HepG2 (cell line): ENCODE results near the gene COX4I2. TPM values are rescaled to one million over a fixed set of nuclear protein-coding genes. Genes with fewer than 3 reads are reported as not detected.

Experiments used
- ARID5B ChIP-seq: IDR thresholded peaks from 2 replicates; pipeline ENCODE4 v1.4.0; 2020; ENCODE audit warnings: mild to moderate bottlenecking, missing genetic modification reagents
- BCLAF1 ChIP-seq: fragments of 450-650 bp; IDR thresholded peaks from 2 replicates; pipeline ENCODE4 v1.6.1; 2017; ENCODE audit warnings: mild to moderate bottlenecking
- BRCA1 ChIP-seq: sonication (generic); formaldehyde crosslinking; IDR thresholded peaks from 2 replicates; pipeline ENCODE4 v1.4.0; 2020; ENCODE audit warnings: missing genetic modification reagents
- CENPT ChIP-seq: sonication (generic); formaldehyde crosslinking; IDR thresholded peaks from 2 replicates; pipeline ENCODE4 v1.8.0; 2022; ENCODE audit warnings: low read depth, mild to moderate bottlenecking, moderate library complexity, missing genetic modification reagents
- DDIT3 ChIP-seq: sonication (generic); formaldehyde crosslinking; IDR thresholded peaks from 2 replicates; pipeline ENCODE4 v1.4.0; 2020; ENCODE audit warnings: mild to moderate bottlenecking, missing genetic modification reagents
- JUND ChIP-seq: sonication (generic); formaldehyde crosslinking; IDR thresholded peaks from 2 replicates; pipeline ENCODE4 v1.8.0; 2022; ENCODE audit warnings: mild to moderate bottlenecking, missing genetic modification reagents
- MTA1 ChIP-seq: sonication (generic); formaldehyde crosslinking; IDR thresholded peaks from 2 replicates; pipeline ENCODE4 v1.4.0; 2020; ENCODE audit warnings: missing genetic modification reagents, mild to moderate bottlenecking, borderline replicate concordance
- MXD1 ChIP-seq: sonication (generic); formaldehyde crosslinking; IDR thresholded peaks from 2 replicates; pipeline ENCODE4 v1.4.0; 2020; ENCODE audit warnings: mild to moderate bottlenecking, missing genetic modification reagents
- NCOA2 ChIP-seq: sonication (generic); formaldehyde crosslinking; IDR thresholded peaks from 2 replicates; pipeline ENCODE4 v1.8.0; 2022; ENCODE audit warnings: inconsistent platforms
- NFIB ChIP-seq: sonication (generic); formaldehyde crosslinking; IDR thresholded peaks from 2 replicates; pipeline ENCODE4 v1.9.0; 2021; ENCODE audit warnings: missing genetic modification reagents, mild to moderate bottlenecking, borderline replicate concordance
- PREB ChIP-seq: sonication (generic); formaldehyde crosslinking; IDR thresholded peaks from 2 replicates; pipeline ENCODE4 v1.4.0; 2020; ENCODE audit warnings: missing genetic modification reagents
- REL ChIP-seq: sonication (generic); formaldehyde crosslinking; conservative IDR thresholded peaks from 2 replicates; pipeline ENCODE4 v1.8.0; 2022; ENCODE audit warnings: mild to moderate bottlenecking, missing genetic modification reagents, moderate library complexity
- RFXAP ChIP-seq: sonication (generic); formaldehyde crosslinking; IDR thresholded peaks from 2 replicates; pipeline ENCODE4 v1.4.0; 2020; ENCODE audit warnings: missing genetic modification reagents, borderline replicate concordance
- SNAI1 ChIP-seq: sonication (generic); formaldehyde crosslinking; IDR thresholded peaks from 2 replicates; pipeline ENCODE4 v1.5.0; 2020; ENCODE audit warnings: mild to moderate bottlenecking, missing genetic modification reagents, borderline replicate concordance
- ZBTB42 ChIP-seq: sonication (generic); formaldehyde crosslinking; IDR thresholded peaks from 2 replicates; pipeline ENCODE4 v1.5.0; 2020; ENCODE audit warnings: mild to moderate bottlenecking, missing genetic modification reagents
- ZBTB43 ChIP-seq: sonication (generic); formaldehyde crosslinking; conservative IDR thresholded peaks from 2 replicates; pipeline ENCODE4 v1.4.0; 2020; ENCODE audit warnings: missing genetic modification reagents
- ZMAT3 ChIP-seq: sonication (generic); formaldehyde crosslinking; conservative IDR thresholded peaks from 2 replicates; pipeline ENCODE4 v1.7.0; 2021; ENCODE audit warnings: missing genetic modification reagents
- ZNF766 ChIP-seq: sonication (generic); formaldehyde crosslinking; IDR thresholded peaks from 2 replicates; pipeline ENCODE4 v1.5.0; 2020; ENCODE audit warnings: missing genetic modification reagents, borderline replicate concordance
- ZNF816 ChIP-seq: sonication (generic); formaldehyde crosslinking; IDR thresholded peaks from 2 replicates; pipeline ENCODE4 v1.8.0; 2022; ENCODE audit warnings: missing genetic modification reagents, mild to moderate bottlenecking, borderline replicate concordance
- polyA plus RNA-seq, 8 experiments: library from polyadenylated mRNA; depleted of rRNA in 3 of 8; stranded (reverse) in 7 of 8; unstranded in 1 of 8; fragments of >200 nt; fragmentation: Illumina TruSeq in 4 of 8; extraction: Trizol in 4 of 8; gene quantifications; 2 replicates each; pipeline versions ENCODE4 v1.2.1 to v1.2.3, GENCODE V29; 2011 to 2016; ENCODE audit warnings: low read depth in 4 of 8, missing spikeins in 1 of 8, mixed read lengths in 1 of 8; ENCODE audit not compliant: insufficient read depth in 1 of 8
- total RNA-seq, 5 experiments: library from RNA; depleted of rRNA; stranded (reverse); fragments of >200 nt; fragmentation: Illumina TruSeq; extraction: Trizol; gene quantifications; 2 replicates each; pipeline ENCODE4 v1.2.3, GENCODE V29; 2016; ENCODE audit warnings: low read depth in 1 of 5

The COX4I2 gene
- total and polyA plus RNA-seq, 2 of the 13 experiments (the other 11 are each of a cell fraction or from before 2014, with no cell fraction given) = 1.1 TPM; not detected in 1

- no peak for TF ChIP-seq DDIT3 (CRISPR knock-in tag)
- peak; percentile 98 for TF ChIP-seq NCOA2 (CRISPR knock-in tag)
- 0 out of 2 replicates have a peak, but pooled peaks have one; percentile 26 for TF ChIP-seq BRCA1 (CRISPR knock-in tag)
- TF ChIP-seq ARID5B (CRISPR knock-in tag) = peak; percentile 94
- peak; percentile 97 for TF ChIP-seq RFXAP
- no peak for TF ChIP-seq REL
- no peak for TF ChIP-seq NFIB (CRISPR knock-in tag)
- TF ChIP-seq PREB (CRISPR knock-in tag) = no peak
- peak; percentile 71; the same call in 1 of the 2 replicates for TF ChIP-seq SNAI1 (CRISPR knock-in tag)
- peak; percentile 96 for TF ChIP-seq ZNF766
- peak; percentile 80; the same call in 1 of the 2 replicates for TF ChIP-seq ZMAT3 (CRISPR knock-in tag)
- TF ChIP-seq JUND (CRISPR knock-in tag) = peak; percentile 94
- no peak for TF ChIP-seq BCLAF1
- peak; percentile 91 for TF ChIP-seq ZBTB43 (CRISPR knock-in tag)
- TF ChIP-seq CENPT (CRISPR knock-in tag) = peak; percentile 69; the same call in 1 of the 2 replicates
- no peak for TF ChIP-seq ZNF816 (CRISPR knock-in tag)
- TF ChIP-seq MXD1 = peak; percentile 92
- TF ChIP-seq MTA1 (CRISPR knock-in tag) = peak; percentile 99
- TF ChIP-seq ZBTB42 (CRISPR knock-in tag) = peak; percentile 94
Observed at GRCh38 chr20:31603822-31604566, 33.7 kb upstream of the COX4I2 start (continued).
